ENCODE results near the gene SLC26A2.

- TF ChIP-seq, protein P1, sequence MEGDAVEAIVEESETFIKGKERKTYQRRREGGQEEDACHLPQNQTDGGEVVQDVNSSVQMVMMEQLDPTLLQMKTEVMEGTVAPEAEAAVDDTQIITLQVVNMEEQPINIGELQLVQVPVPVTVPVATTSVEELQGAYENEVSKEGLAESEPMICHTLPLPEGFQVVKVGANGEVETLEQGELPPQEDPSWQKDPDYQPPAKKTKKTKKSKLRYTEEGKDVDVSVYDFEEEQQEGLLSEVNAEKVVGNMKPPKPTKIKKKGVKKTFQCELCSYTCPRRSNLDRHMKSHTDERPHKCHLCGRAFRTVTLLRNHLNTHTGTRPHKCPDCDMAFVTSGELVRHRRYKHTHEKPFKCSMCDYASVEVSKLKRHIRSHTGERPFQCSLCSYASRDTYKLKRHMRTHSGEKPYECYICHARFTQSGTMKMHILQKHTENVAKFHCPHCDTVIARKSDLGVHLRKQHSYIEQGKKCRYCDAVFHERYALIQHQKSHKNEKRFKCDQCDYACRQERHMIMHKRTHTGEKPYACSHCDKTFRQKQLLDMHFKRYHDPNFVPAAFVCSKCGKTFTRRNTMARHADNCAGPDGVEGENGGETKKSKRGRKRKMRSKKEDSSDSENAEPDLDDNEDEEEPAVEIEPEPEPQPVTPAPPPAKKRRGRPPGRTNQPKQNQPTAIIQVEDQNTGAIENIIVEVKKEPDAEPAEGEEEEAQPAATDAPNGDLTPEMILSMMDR (conservative IDR thresholded peaks at IDR 0.05 in 1 of 2, IDR thresholded peaks at IDR 0.05 in 1 of 2; ENCODE audit: extremely low read depth in 1 of 2, insufficient read depth in 1 of 2, low read depth in 1 of 2, low read length in 2 of 2): no peak
- TF ChIP-seq EZH2 (IDR thresholded peaks at IDR 0.05; ENCODE audit: borderline replicate concordance, low read length): no peak
Measured at GRCh38 chr5:149979896-149980295, 19.3 kb downstream of the SLC26A2 start.
